Ascending aorta (tissue), 2 donors: ENCODE results near the gene CNNM2. TPM values are rescaled to one million over a fixed set of nuclear protein-coding genes. Genes with fewer than 3 reads are reported as not detected.

ENCODE experiments used
- DNase-seq, 2 donors: peaks; one replicate each; pipeline ENCODE4 v3.0.0-alpha.2; 2019; ENCODE audit warnings: low spot score in 2 of 2
- H3K27ac ChIP-seq, 2 donors: fragments of 200-600 bp; sonication (generic); one replicate each; pipeline ENCODE4 v1.5.1; 2016 to 2017; ENCODE audit warnings: mild to moderate bottlenecking in 1 of 2
- H3K27me3 ChIP-seq: fragments of 200-600 bp; sonication (generic); one replicate; pipeline ENCODE4 v1.5.1; 2017
- H3K36me3 ChIP-seq, 2 donors: fragments of 200-600 bp; sonication (generic); one replicate each; pipeline ENCODE4 v1.5.1; 2016
- H3K4me1 ChIP-seq, 2 donors: fragments of 200-600 bp; sonication (generic); one replicate each; pipeline ENCODE4 v1.5.1; 2016 to 2017; ENCODE audit warnings: mild to moderate bottlenecking in 1 of 2
- H3K4me3 ChIP-seq, 2 donors: fragments of 200-600 bp; sonication (generic); one replicate each; pipeline ENCODE4 v1.5.1; 2016 to 2017; ENCODE audit warnings: mild to moderate bottlenecking in 1 of 2
- H3K9me3 ChIP-seq, 2 donors: fragments of 200-600 bp; sonication (generic); one replicate each; pipeline ENCODE4 v1.5.1; 2016
- intact Hi-C: fragments of 100-400 bp; cut with DNase I; formaldehyde crosslinking; loops from one replicate; pipeline ENCODE4 v1.15.1; 2023
- total RNA-seq: library from RNA; depleted of rRNA; stranded (reverse); fragments of >200 nt; gene quantifications from one replicate; pipeline ENCODE4 v1.1.0, GENCODE V29; 2016
- TF ChIP-seq, protein P1 (sequence below), 3 experiments: fragments of 200-600 bp in 2 of 3; fragments of 450-650 bp in 1 of 3; sonication (generic) in 2 of 3; IDR thresholded peaks; one replicate each; pipeline ENCODE4 v1.5.1; 2016 to 2019; ENCODE audit warnings: antibody characterized with exemption in 3 of 3, mild to moderate bottlenecking in 1 of 3, moderate library complexity in 1 of 3

Gene CNNM2
- total RNA-seq, 1 donor from 2014 or later, result 18.7 TPM

DNA sequence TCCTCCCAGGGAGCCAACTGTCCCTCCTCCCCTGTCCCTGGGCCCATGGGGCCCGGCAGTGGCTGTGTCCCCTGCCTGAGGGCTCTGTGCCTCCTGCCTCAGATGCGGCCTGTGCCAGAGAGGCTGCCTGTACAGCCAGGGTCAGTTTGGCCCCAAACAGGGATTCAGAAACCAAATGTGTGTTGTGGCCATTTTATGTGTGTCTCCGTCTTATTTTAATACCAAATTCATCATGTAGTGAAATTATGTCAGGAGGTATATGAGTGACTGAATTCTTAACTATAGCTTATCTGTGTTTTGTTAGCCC is 160.2 kb downstream of the CNNM2 start:
- DNase-seq, result no peak
- peak overlapping the region; percentile 59 to 71 for H3K27ac ChIP-seq
- TF ChIP-seq, protein P1, sequence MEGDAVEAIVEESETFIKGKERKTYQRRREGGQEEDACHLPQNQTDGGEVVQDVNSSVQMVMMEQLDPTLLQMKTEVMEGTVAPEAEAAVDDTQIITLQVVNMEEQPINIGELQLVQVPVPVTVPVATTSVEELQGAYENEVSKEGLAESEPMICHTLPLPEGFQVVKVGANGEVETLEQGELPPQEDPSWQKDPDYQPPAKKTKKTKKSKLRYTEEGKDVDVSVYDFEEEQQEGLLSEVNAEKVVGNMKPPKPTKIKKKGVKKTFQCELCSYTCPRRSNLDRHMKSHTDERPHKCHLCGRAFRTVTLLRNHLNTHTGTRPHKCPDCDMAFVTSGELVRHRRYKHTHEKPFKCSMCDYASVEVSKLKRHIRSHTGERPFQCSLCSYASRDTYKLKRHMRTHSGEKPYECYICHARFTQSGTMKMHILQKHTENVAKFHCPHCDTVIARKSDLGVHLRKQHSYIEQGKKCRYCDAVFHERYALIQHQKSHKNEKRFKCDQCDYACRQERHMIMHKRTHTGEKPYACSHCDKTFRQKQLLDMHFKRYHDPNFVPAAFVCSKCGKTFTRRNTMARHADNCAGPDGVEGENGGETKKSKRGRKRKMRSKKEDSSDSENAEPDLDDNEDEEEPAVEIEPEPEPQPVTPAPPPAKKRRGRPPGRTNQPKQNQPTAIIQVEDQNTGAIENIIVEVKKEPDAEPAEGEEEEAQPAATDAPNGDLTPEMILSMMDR (IDR thresholded peaks at IDR 0.05), result no peak
- H3K4me3 ChIP-seq, result peak overlapping the region in 1 of 2 donors; percentile 8
- peaks cover 12 to 39% of the 10 kb centered on the region in 2 donors for H3K36me3 ChIP-seq
- peaks cover 0 to 11% of the 10 kb centered on the region in 2 donors for H3K4me1 ChIP-seq
- no peaks in the 10 kb centered on the region for H3K27me3 ChIP-seq
- intact Hi-C loops, result loop anchor here (5.0 kb wide), 1 partner anchor 164 kb away; no protein-coding TSS in a partner anchor
- no peaks in the 10 kb centered on the region for H3K9me3 ChIP-seq

DNA sequence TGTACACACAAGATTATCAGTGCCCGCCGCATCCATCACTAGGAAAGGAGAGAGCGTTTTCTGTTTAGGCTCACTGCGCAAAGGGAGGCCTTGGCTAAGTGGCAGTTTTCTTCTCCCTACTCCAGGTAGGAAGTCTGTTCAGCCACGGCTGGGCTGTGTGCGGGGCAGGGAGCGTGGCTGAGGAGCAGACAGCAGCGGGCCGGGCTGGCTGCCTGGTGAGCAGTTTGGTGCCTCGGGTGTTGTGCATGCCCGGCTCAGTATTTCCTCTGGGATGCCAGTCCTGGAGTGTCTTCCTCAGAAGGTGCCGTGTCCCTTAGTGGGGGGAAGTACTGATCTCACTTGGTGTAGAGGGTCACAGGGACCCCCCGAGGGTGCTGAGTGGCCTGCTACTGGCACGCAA is 160.6 kb downstream of the CNNM2 start:
- Histone ChIP-seq H3K4me1 (peaks cover 0 to 11% of the 10 kb centered on the region in 2 donors), H3K36me3 (peaks cover 16 to 43% of the 10 kb centered on the region in 2 donors), H3K4me3 (peak overlapping the region in 1 of 2 donors; percentile 8), H3K27ac (peak overlapping the region; percentile 59 to 71), H3K27me3 (no peaks in the 10 kb centered on the region), H3K9me3 (no peaks in the 10 kb centered on the region)
- no peak for DNase-seq
- intact Hi-C loops, result loop anchor here (5.0 kb wide), 1 partner anchor 164 kb away; no protein-coding TSS in a partner anchor
- TF ChIP-seq, protein P1 (IDR thresholded peaks at IDR 0.05), result no peak

DNA sequence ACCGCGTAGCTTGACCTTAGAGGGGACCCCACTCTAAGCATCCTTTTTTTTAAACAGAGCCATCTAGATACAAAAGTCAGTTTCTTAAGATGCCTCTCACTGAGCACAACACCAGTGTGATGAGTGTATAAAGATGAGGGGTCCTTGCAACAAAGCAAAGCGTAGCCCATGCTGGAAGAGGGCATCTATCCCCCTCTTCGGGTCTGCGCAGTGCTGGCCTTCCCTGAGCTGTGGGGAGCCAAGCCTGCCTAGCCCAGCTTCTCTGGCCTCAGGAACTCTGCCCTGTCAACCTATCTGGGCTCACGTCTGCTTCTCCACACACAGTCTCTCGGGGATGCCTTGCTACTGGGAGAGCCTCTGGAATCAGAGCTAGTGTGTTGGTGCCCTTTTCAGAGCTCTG is 161.0 kb downstream of the CNNM2 start:
- no peak for DNase-seq
- peak overlapping the region; percentile 59 to 71 for H3K27ac ChIP-seq
- H3K27me3 ChIP-seq, result no peaks in the 10 kb centered on the region
- intact Hi-C loops, result loop anchor here (5.0 kb wide), 1 partner anchor 163 kb away; no protein-coding TSS in a partner anchor
- no peak overlapping the region for H3K4me3 ChIP-seq
- H3K4me1 ChIP-seq, result peaks cover 0 to 11% of the 10 kb centered on the region in 2 donors
- H3K36me3 ChIP-seq, result peaks cover 17 to 45% of the 10 kb centered on the region in 2 donors
- TF ChIP-seq, protein P1 (IDR thresholded peaks at IDR 0.05), result no peak
- H3K9me3 ChIP-seq, result no peaks in the 10 kb centered on the region

DNA sequence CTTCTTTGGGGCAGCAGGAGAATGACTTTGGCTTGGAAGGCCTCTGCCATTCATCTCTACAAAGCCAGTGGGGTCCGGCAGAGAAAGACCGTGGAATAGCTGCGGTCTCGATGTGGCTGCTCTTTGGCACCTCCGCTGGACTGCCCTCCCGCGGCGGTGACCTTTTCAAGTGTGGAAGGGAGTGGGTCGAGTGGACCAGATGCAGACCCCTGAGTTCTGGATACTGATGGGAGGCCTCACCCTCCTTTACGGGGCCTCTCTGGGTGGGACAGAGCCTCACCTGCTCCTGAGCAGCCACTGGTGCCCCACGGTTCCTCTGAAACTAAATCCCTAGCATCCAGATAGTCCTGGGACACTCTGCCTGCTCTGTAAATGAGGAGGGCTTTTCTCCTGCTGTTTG is 161.9 kb downstream of the CNNM2 start:
- TF ChIP-seq, protein P1 (IDR thresholded peaks at IDR 0.05), result no peak
- Histone ChIP-seq H3K27me3 (no peaks in the 10 kb centered on the region), H3K4me1 (peaks cover 0 to 14% of the 10 kb centered on the region in 2 donors), H3K36me3 (peaks cover 17 to 50% of the 10 kb centered on the region in 2 donors), H3K27ac (no peak overlapping the region), H3K9me3 (no peaks in the 10 kb centered on the region), H3K4me3 (no peak overlapping the region)
- DNase-seq, result no peak
- intact Hi-C loops, result loop anchor here (5.0 kb wide), 1 partner anchor 162 kb away; no protein-coding TSS in a partner anchor

DNA sequence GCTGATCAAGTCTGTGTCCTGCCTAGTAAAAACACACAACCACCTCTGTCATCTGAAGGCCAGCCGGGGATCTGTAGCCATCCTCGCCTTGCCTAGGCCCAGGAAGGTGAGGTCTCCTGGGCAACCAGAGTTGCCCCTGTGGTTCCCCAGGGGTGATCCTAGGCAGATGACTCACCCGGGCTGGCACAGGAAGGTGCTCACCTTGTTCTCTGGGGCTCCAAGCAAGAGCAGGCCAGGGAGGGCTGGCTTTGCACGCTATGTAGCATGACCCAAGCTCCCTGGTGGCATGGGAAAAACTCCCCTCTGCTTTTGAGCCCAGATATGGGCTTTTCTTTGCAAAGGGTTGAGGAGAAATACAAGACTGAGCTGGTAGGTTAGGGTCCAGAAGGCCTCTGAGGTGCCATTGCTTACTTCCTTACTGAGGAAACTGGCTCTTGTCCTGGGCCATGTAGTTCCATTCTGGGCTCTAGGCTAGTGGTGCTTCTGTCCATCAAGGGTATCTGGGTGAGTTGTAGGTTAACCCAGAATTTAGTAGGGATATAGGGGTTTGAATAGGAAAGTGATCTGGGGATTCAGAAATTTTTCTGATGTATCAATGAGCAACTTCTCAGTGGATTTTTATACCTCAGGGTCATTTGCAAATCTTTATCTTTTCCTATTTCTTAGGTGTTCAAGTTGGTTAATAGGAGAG is 162.9 kb downstream of the CNNM2 start:
- TF ChIP-seq, protein P1 (IDR thresholded peaks at IDR 0.05), result no peak
- Histone ChIP-seq H3K4me3 (no peak overlapping the region), H3K27ac (peak overlapping the region in 1 of 2 donors; percentile 14), H3K36me3 (peaks cover 19 to 44% of the 10 kb centered on the region in 2 donors), H3K27me3 (no peaks in the 10 kb centered on the region), H3K4me1 (peaks cover 0 to 18% of the 10 kb centered on the region in 2 donors), H3K9me3 (no peaks in the 10 kb centered on the region)
- intact Hi-C loops, result no loop called here
- DNase-seq, result no peak
